NCI-H2227 (cell line): ENCODE results near the gene TSSK3.
A peak's percentile ranks its signal among the peaks of the same experiment; 100 is the strongest.
"Not testable (repeated sequence)": the region's sequence is repeated elsewhere in the genome, so short reads cannot be mapped to it uniquely, and the experiment has no call there.

Experiments used
- DNase-seq: peaks from one replicate; lab custom pipeline; 2025; ENCODE audit not compliant: unreplicated experiment; lab: John Stamatoyannopoulos, UW

Gene TSSK3

DNA sequence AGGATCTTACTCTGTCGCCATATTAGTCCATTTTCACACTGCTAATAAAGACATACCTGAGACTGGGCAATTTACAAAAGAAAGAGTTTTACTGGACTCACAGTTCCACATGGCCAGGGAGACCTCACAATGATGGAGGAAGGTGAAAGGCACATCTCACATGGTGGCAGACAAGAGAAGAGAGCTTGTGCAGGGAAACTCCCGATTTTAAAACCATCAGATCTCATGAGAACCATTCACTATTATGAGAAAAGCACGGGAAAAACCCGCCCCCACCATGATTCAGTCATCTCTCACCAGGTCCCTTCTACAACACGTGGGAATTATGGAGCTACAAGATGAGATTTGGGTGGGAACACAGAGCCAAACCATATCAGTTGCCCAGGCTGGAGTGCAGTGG lies 34.2 kb downstream of the TSSK3 start:
- DNase-seq = not testable (repeated sequence)

DNA sequence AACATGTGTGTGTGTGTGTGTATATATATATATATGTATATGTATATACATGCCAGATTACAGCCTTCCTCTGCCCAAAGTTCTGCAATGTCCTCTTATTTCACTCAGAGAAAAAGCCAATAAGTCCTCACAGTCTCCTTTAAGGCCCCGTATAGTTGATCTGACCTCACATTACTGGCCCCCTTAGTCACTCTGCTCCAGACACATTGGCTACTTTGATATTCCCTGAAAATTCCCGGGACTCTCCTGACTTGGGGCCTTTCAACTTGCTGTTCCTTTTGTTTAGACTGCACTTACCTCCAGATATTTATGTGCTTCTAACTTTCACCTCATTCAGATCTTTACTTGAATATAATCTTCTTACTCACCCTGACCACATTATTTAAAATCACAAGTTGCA lies 36.1 kb downstream of the TSSK3 start:
- no peak for DNase-seq

DNA sequence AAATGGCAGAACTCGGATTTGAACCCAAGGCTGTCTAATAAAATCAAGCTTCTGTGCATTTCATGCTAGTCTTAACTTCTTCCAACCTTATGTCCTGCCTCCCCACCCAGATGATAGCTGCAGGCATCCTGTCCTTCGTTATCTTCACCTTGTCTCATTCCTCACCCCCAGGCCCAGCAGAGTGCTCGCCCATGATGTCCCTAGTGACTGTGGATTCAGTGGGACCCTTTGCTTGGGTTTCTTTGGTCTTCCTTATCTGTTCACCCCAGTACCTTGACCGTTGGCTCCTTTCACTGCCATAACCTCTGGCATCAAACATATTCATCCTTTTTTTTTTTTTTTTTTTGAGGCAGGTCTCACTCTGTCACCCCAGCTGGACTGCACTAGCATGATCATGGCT lies 37.5 kb downstream of the TSSK3 start:
- DNase-seq = no peak

DNA sequence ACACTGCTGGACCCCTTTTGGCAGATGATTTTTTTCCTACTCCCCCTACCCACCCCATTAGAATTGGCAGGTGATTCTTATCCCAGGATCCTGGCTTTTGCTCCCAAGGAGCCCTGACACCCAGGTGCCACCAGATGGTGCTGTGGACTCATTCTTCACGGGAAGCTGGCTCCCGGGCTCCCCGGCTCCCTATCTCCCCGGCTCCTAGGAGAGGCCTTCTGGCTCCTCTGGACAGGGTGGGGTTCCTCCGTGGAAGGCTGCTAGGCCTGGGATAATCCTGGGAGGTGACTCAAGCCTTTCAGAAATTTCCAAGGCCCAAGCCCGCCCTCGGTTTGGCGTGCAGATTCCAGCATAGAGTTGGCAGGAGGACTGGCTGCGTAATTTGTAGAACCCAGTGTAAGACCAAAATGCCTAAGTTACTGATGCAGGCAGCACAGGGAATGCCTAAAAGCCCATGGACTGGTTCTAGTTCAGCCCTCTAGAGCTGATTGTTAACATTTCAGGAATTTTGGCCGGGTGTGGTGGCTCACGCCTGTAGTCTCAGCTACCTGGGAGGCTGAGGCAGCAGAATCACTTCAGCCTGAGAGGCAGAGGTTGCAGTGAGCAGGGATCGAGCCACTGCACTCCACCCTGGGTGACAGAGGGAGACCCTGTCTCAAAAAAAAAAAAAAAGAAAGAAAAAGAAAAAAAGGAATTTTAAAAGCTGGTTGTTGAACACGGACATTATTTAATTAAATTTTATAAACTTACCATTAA lies 38.7 kb downstream of the TSSK3 start:
- peak; percentile 90 for DNase-seq

DNA sequence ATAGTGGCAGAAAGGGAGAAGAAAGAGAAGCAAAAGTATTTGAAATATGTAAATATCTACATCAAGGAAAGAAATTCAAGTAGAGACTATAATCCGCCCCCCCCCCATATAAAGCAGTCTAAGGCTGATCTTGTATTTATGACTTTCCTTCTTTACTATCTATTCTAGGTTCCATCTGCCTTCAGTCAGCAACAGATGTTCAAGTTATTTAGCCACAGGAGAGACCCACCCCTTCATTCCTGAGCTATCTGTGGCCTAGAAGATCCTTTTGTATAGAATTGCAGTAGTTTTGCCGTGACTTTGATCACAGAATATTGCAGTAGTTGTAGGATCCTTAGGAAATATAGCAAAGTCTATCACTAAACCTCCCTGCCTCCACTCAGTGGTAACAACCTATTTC lies 42.6 kb downstream of the TSSK3 start:
- no peak for DNase-seq

DNA sequence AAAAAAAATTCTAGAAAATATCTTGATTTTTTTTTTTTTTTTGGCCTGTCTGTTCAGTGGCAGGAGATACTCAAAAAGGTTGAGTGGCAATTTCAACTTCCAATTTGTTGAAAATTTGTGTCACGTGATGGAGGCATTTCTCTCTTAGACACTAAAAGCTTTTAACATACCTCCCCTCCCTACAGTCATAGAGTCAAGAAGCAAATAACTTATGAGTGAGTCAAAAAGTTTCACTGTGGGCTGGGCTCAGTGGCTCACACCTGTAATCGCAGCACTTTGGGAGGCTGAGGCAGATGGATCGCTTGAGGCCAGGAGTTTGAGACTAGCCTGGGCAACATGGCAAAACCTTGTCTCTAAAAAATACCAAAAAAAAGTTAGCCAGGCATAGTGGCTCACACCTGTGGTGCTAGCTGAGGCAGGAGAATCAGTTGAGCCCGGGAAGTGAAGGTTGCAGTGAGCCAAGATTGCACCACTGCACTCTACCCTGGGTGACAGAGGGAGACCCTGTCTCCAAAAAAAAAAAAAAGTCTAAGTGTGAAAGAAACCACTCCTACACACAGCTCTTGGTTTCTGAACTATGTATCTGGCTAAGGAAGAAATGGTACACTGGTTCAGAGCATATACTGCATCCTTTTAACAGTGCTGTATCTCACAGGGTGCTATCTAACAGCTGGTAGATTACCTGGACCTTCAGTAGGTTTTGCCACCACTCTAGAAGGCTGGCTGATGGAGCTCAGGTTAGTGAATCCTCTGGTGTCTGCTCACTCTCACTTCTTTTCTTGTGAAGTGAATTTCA lies 43.5 kb downstream of the TSSK3 start:
- no peak for DNase-seq

DNA sequence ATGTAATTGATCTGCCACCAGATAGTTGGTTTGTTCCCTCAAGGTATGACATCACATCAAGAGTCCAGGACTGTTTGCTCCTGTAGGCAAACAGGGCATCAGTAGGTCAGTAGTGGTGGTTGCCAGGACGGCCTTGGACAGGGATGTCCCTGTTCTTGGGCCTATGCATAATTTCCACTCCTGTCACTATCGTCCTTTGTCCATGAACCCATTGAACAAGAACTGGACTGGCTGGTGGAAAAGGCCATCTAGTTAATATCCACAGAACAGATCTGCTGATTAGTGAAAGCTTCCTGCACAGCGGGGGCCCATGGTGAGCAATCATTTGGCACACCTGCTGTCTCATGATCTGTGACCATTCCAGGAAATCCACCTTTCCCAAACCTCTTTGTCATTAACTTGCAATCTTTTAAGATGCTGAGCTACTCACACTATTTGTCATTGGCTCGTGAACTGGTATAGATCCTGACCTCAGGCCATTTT lies 44.3 kb downstream of the TSSK3 start:
- DNase-seq = no peak

DNA sequence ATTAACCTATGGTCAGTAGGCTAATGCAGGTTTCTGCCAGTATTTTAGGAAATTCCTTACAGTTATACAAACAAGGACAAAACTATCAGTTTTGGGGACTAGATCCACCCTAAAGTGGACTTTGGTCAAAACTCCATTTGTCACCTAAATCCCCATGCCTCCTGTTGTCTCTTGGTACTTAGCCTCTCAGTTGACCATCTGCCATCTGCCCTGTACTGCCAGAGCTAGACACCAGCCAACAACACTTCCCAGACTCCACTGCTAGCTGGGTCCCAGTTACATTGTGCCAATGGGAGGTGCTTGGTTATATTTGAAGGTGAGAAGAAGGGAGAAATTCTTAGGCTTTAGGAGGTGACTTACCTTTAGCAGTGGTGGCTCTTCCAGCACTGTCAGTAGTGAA lies 48.9 kb downstream of the TSSK3 start:
- DNase-seq = no peak

DNA sequence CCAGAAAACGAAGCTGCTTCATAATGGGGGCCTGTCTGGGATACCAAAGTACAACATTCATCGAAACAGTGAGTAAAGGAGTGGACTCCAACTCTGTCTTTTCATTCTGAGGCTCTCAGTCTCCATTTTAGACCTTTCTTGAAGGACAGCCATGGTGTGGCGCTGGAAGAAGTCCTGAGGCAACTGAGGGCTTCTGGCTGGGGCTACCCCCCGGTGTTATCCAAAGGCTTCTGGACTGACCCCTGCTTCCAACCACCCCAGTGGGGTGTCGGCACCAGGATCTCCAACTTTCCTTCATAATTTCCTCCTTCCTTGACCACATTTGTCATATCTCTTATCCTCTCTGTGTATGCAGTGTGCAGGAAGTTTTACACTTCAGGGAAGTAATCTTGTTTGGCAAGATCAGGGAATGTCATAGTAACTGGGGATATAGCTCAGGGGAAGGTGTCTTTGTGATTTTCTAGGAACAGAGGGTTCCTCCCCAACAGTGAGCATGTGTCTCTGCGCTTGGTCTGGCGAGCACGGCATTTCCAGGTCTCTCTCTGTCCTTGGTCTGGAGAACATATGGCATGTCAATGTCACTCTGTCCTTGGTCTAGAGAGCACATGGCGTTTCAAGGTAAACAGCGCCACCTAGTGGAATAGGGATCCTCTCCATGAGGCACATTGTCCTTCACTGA lies 51.3 kb downstream of the TSSK3 start:
- peak; percentile 38 for DNase-seq
